K562 (cell line): ENCODE measurements around the gene OBSL1. TPM values are rescaled to one million over a fixed set of nuclear protein-coding genes. Genes with fewer than 3 reads are reported as not detected.

Experiments used
- ATAC-seq: fragments of 200-7000 bp; cut with Tn5 transposase; 3 replicates; pipeline ENCODE4 v1.9.1; 2020; ENCODE audit warnings: moderate library complexity
- BruUV-seq: library from RNA; stranded (reverse); fragments of 400-500 nt; replicated peaks from 2 replicates; lab custom pipeline; 2021; lab: Mats Ljungman, UMichigan
- CTCF ChIA-PET: fragments of 300-600 bp; formaldehyde crosslinking; extraction: SDS; loops from one replicate; lab custom pipeline; 2021; ENCODE audit warnings: low intra/inter-chr PET ratio; lab: Yijun Ruan, JAX
- POLR2A ChIA-PET: fragments of 300-600, 350-650 bp; sonication (Branson Sonifier 250); formaldehyde crosslinking; extraction: SDS; loops from one replicate; lab custom pipeline; 2021; ENCODE audit warnings: antibody characterized with exemption, inconsistent platforms; lab: Yijun Ruan, JAX
- DNase-seq, 4 experiments: peaks; one replicate each; pipeline versions ENCODE4 v3.0.0 to v3.0.0-alpha.2; 2011 to 2018; ENCODE audit warnings: low spot score in 3 of 4, mixed read lengths in 3 of 4; ENCODE audit errors: extremely low read depth in 1 of 4
- FAIRE-seq: peaks from 2 replicates; lab custom pipeline; 2011; peaks lifted over from hg19 to GRCh38; lab: Jason Lieb, UNC
- H2AFZ ChIP-seq: 2 replicates; pipeline ENCODE4 v1.6.0; 2011; ENCODE audit warnings: low read depth, low read length, control low read depth, inconsistent platforms
- H3K27ac ChIP-seq: fragments of 200-600 bp; 3 replicates; pipeline ENCODE4 v1.8.0; 2011; ENCODE audit warnings: low read depth, mild to moderate bottlenecking, control low read depth, inconsistent platforms, low read length, moderate library complexity, mixed read lengths; ENCODE audit errors: extremely low read depth
- H3K27me3 ChIP-seq, 2 experiments: fragments of 300-600 bp in 1 of 2; 2 replicates in 1 of 2; 3 replicates in 1 of 2; pipeline versions ENCODE4 v1.6.0 to v1.8.0; 2011; ENCODE audit warnings: inconsistent platforms in 2 of 2, low read length in 2 of 2, mild to moderate bottlenecking in 1 of 2, mixed read lengths in 1 of 2, moderate library complexity in 1 of 2; ENCODE audit not compliant: control insufficient read depth in 2 of 2, insufficient read depth in 2 of 2
- H3K36me3 ChIP-seq: fragments of 300-600 bp; 3 replicates; pipeline ENCODE4 v1.8.0; 2011; ENCODE audit warnings: mild to moderate bottlenecking, low read length, inconsistent platforms; ENCODE audit not compliant: control insufficient read depth, insufficient read depth
- H3K4me1 ChIP-seq, 2 experiments: fragments of 200-600 bp in 1 of 2; replicated peaks in 1 of 2; 2 replicates in 1 of 2; 3 replicates in 1 of 2; pipeline versions ENCODE4 v1.5.1 to v1.8.0; 2011; ENCODE audit warnings: inconsistent platforms in 2 of 2, low read length in 2 of 2, mild to moderate bottlenecking in 1 of 2, mixed read lengths in 1 of 2, moderate library complexity in 1 of 2; ENCODE audit not compliant: control insufficient read depth in 2 of 2, insufficient read depth in 2 of 2
- H3K4me2 ChIP-seq: 2 replicates; pipeline ENCODE4 v1.6.1; 2011; ENCODE audit warnings: low read length, control low read depth, inconsistent platforms, mixed read lengths; ENCODE audit not compliant: insufficient read depth
- H3K4me3 ChIP-seq: fragments of 200-600 bp; sonication (generic), shearing (Covaris generic); 2 replicates; pipeline ENCODE4 v1.5.1; 2016; ENCODE audit warnings: control low read depth, inconsistent platforms
- H3K79me2 ChIP-seq: fragments of 200-600 bp; 3 replicates; pipeline ENCODE4 v1.8.0; 2011; ENCODE audit warnings: low read length, inconsistent platforms; ENCODE audit not compliant: control insufficient read depth, insufficient read depth
- H3K9ac ChIP-seq, 2 experiments: 2 replicates each; pipeline versions ENCODE4 v1.6.0 to v1.6.1; 2011; ENCODE audit warnings: low read depth in 2 of 2, low read length in 2 of 2, control low read depth in 1 of 2, inconsistent platforms in 1 of 2, mild to moderate bottlenecking in 1 of 2, mixed read lengths in 1 of 2; ENCODE audit not compliant: insufficient read depth in 1 of 2
- H3K9me1 ChIP-seq: one replicate; pipeline ENCODE4 v1.6.0; 2011; ENCODE audit warnings: inconsistent platforms, mild to moderate bottlenecking, low read length, moderate library complexity; ENCODE audit not compliant: control insufficient read depth, insufficient read depth
- H3K9me3 ChIP-seq: replicated peaks from 2 replicates; pipeline ENCODE4 v1.5.1; 2011; ENCODE audit warnings: low read depth, low read length, inconsistent platforms; ENCODE audit not compliant: control insufficient read depth, insufficient read depth
- H4K20me1 ChIP-seq: replicated peaks from 2 replicates; pipeline ENCODE4 v1.6.1; 2011; ENCODE audit warnings: low read length, inconsistent platforms, mixed read lengths; ENCODE audit not compliant: control insufficient read depth, insufficient read depth
- ATF7 ChIP-seq: fragments of 450-650 bp; IDR thresholded peaks from 2 replicates; pipeline ENCODE4 v1.7.1; 2014; ENCODE audit warnings: mild to moderate bottlenecking, moderate library complexity
- FOXK2 ChIP-seq, 2 experiments: fragments of 450-650 bp; IDR thresholded peaks in 1 of 2; conservative IDR thresholded peaks in 1 of 2; 2 replicates each; pipeline ENCODE4 v1.6.1; 2016; ENCODE audit warnings: low read depth in 2 of 2, mild to moderate bottlenecking in 1 of 2
- FUS ChIP-seq: fragments of 200-400 bp; formaldehyde crosslinking; optimal IDR thresholded peaks from 2 replicates; pipeline ENCODE3; 2017; ENCODE audit warnings: low read depth, low read length
- ZBTB26 ChIP-seq: fragments of 450-650 bp; formaldehyde crosslinking; IDR thresholded peaks from 2 replicates; pipeline ENCODE4 v1.4.0; 2022; ENCODE audit warnings: missing genetic modification characterization
- WGBS: fragments of 100-300 bp; shearing (Covaris generic); methylation state at CpG from one replicate; pipeline ENCODE4 v1.1.6; 2016; ENCODE audit warnings: low coverage, mixed read lengths; ENCODE audit not compliant: insufficient coverage; ENCODE audit errors: missing lambda C conversion rate; 5-methylcytosine and 5-hydroxymethylcytosine counted together
- in situ Hi-C: fragments of 300-500 bp; cut with MboI; formaldehyde crosslinking; loops from 4 replicates; pipeline ENCODE4 v1.15.0; 2018; ENCODE audit warnings: inconsistent platforms, mixed read lengths
- intact Hi-C: fragments of 100-400 bp; cut with micrococcal nuclease; formaldehyde crosslinking; loops from 2 replicates; pipeline ENCODE4 v1.14.2; 2022
- polyA plus RNA-seq, 8 experiments: library from polyadenylated mRNA; depleted of rRNA in 4 of 8; stranded (reverse) in 5 of 8; unstranded in 3 of 8; fragments of >200 nt; fragmentation: Nextera tagmentation in 2 of 8; fragmentation: Illumina TruSeq in 1 of 8; extraction: Ambion mirVana in 2 of 8; extraction: Trizol in 1 of 8; gene quantifications; 2 replicates each; pipeline versions ENCODE4 v1.2.1 to v1.2.3, GENCODE V29; 2011 to 2014; ENCODE audit warnings: inconsistent platforms in 1 of 8, missing spikeins in 1 of 8
- total RNA-seq, 7 experiments: library from RNA; depleted of rRNA in 6 of 7; stranded (reverse); fragments of >200 nt in 6 of 7; fragmentation: Illumina TruSeq in 2 of 7; extraction: Trizol in 2 of 7; gene quantifications; 2 replicates each; pipeline versions ENCODE4 v1.2.1 to v1.2.3, GENCODE V29; 2011 to 2021; ENCODE audit warnings: low replicate concordance in 1 of 7

The OBSL1 gene
- total and polyA plus RNA-seq, 9 of the 15 experiments (the other 6 are each of a cell fraction or from before 2014, with no cell fraction given) = 1.2 to 26.6 (median 8.6) TPM

GRCh38 chr2:219548990-219549389 lies 22.3 kb downstream of the OBSL1 start (continued):
- TF ChIP-seq FUS = no peak
- TF ChIP-seq ATF7 = no peak
- no peak for TF ChIP-seq ZBTB26 (CRISPR knock-in tag)

- Histone ChIP-seq H3K4me3 (no peak overlapping the region), H4K20me1 (no peaks in the 10 kb centered on the region), H3K4me2 (no peak overlapping the region), H3K27ac (no peak overlapping the region), H2AFZ (no peak overlapping the region), H3K36me3 (no peaks in the 10 kb centered on the region), H3K79me2 (peaks cover 1% of the 10 kb centered on the region; the same call in 1 of the 3 replicates), H3K27me3 (no peaks in the 10 kb centered on the region), H3K4me1 (peaks cover 4 to 47% of the 10 kb centered on the region in 2 experiments; a peak in 3 of 5 replicates), H3K9me3 (no peaks in the 10 kb centered on the region), H3K9me1 (no peaks in the 10 kb centered on the region), H3K9ac (no peak overlapping the region)
- WGBS = 84% methylated on average over 7 of the region's 26 CpGs
- CTCF ChIA-PET = no interaction called here
- no TSS peak for BruUV-seq
- POLR2A ChIA-PET = no interaction called here
- FAIRE-seq = no peak
- no peak for ATAC-seq
- TF ChIP-seq FOXK2 (conservative IDR thresholded peaks at IDR 0.05 in 1 of 2, IDR thresholded peaks at IDR 0.05 in 1 of 2; ENCODE audit: low read depth in 2 of 2) = no peak
- in situ Hi-C loops = loop anchor here (10.0 kb wide), 1 partner anchor 147 kb away; no protein-coding TSS in a partner anchor
- intact Hi-C loops = no loop called here
- DNase-seq = no peak
Measured at GRCh38 chr2:219547621-219548020, 23.7 kb downstream of the OBSL1 start.
